B cell (primary cell): Measurements from ENCODE around the gene RGS3.

Experiments used
- EZH2 ChIP-seq: IDR thresholded peaks from 2 replicates; pipeline ENCODE4 v1.6.1; 2012; ENCODE audit warnings: borderline replicate concordance, low read depth, mild to moderate bottlenecking, moderate library complexity, low read length; ENCODE audit not compliant: insufficient read depth, poor library complexity, severe bottlenecking
- TF ChIP-seq, protein P1 (sequence below): fragments of 200-600 bp; IDR thresholded peaks from one replicate; pipeline ENCODE4 v1.8.0; 2022; ENCODE audit warnings: antibody characterized with exemption, mild to moderate bottlenecking

- TF ChIP-seq, protein P1, sequence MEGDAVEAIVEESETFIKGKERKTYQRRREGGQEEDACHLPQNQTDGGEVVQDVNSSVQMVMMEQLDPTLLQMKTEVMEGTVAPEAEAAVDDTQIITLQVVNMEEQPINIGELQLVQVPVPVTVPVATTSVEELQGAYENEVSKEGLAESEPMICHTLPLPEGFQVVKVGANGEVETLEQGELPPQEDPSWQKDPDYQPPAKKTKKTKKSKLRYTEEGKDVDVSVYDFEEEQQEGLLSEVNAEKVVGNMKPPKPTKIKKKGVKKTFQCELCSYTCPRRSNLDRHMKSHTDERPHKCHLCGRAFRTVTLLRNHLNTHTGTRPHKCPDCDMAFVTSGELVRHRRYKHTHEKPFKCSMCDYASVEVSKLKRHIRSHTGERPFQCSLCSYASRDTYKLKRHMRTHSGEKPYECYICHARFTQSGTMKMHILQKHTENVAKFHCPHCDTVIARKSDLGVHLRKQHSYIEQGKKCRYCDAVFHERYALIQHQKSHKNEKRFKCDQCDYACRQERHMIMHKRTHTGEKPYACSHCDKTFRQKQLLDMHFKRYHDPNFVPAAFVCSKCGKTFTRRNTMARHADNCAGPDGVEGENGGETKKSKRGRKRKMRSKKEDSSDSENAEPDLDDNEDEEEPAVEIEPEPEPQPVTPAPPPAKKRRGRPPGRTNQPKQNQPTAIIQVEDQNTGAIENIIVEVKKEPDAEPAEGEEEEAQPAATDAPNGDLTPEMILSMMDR = no peak
- no peak for TF ChIP-seq EZH2
Observed at GRCh38 chr9:113493203-113493520, 29.6 kb downstream of the RGS3 start.
